CD4-positive, alpha-beta T cell treated with Interleukin-15 for 4 hours (primary cell): Measurements from ENCODE around the gene C16orf95.

Experiments used
- DNase-seq: peaks from one replicate; pipeline ENCODE4 v3.0.0-alpha.2; 2020; ENCODE audit warnings: low spot score

The C16orf95 gene

DNA sequence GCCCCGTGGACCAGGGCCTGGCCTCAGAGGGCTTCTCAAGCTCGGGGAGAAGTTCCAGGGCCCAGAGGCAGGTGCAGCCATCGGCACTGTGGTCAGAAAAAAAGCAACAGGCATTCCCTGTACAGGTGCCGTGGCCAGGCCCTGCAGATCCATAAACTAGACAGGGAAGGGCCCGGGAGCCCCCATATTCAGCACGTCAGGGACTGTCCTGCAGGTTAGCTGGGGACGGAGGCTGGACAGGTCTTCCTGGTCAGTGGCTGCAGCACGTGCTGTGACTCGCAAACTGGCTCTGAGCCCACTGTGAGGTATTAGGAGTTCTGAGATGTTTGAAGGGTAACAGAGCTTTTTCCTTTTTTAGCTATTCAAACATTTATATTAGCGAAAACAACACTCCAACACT, 15.0 kb upstream of the C16orf95 start:
- DNase-seq, result no peak

DNA sequence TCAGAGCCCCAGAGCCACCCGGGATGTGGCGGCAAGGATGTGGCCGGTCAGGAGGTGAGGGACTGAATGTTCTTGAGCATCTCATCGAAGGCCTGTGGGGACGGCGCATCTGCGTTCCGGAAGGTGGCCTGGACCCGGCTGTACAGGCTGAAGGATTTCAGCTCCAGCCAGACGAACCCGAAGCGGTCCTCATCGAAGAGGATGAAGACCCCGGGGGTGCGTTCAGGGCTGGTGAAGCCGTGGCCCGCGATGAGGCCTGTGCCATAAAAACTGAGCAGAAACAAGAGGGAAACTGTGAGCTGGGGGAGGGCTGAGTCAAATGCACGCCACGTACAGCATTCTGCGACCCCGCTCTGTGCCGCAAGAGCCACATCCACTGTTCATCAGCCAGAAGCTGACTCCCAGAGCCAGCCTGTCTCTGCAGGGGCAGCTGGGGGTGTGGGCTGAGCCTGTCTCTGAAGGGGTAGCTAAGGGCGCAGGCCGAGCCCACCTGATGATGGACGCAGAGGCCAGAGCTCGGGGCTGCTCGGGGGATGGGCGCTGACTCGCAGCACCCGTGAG, 14.1 kb upstream of the C16orf95 start:
- DNase-seq, result no peak

DNA sequence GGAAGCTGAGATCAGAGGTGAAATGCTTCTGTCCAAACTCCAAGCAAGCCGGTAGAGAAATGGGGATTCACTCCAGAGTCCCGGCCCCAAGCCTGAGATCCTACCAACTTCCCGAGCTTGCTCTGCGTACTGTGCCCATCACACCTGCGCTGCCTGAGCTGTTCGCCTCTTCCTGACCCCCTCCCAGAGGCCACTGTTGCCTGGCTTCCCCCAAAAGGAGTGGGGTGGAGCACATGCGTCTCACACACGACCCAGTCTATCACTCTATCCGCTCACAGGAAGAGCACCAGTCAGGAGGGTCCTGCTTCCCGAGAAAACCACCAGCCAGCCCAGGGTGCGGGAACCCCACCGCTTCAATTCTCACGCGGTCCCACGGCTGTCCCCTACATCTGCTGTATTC, 13.5 kb upstream of the C16orf95 start:
- no peak for DNase-seq

GRCh38 chr16:87330257-87330624, 13.0 kb upstream of the C16orf95 start:
- DNase-seq, result no peak

- DNase-seq, result no peak
Measured at GRCh38 chr16:87329436-87330256, 12.5 kb upstream of the C16orf95 start.

- DNase-seq, result no peak
Measured at GRCh38 chr16:87328846-87329245, 11.7 kb upstream of the C16orf95 start.

- DNase-seq, result no peak
Measured at GRCh38 chr16:87327798-87328495, 10.8 kb upstream of the C16orf95 start.

DNA sequence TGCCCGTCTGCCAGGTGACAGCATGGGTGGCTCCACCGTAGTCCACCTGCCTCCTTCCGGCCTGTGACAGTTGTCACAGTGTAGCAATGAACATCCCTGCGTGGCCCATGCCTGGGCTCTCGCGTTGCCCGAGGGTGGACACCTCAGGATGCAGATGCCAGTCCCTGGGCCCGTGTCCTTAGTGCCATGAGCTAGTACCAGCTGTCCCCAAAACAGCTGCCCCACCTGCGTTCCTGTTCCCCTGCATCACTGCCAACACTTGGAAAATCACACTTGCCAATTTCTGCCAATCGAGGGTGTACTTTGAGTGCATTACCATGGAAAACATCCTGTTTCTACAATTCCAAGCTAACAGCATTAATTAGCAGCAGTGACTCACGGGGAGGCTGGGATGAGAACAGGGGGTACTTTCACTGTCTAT, 9.0 kb upstream of the C16orf95 start:
- DNase-seq, result no peak

GRCh38 chr16:87325423-87325858, 8.2 kb upstream of the C16orf95 start:
- no peak for DNase-seq

DNA sequence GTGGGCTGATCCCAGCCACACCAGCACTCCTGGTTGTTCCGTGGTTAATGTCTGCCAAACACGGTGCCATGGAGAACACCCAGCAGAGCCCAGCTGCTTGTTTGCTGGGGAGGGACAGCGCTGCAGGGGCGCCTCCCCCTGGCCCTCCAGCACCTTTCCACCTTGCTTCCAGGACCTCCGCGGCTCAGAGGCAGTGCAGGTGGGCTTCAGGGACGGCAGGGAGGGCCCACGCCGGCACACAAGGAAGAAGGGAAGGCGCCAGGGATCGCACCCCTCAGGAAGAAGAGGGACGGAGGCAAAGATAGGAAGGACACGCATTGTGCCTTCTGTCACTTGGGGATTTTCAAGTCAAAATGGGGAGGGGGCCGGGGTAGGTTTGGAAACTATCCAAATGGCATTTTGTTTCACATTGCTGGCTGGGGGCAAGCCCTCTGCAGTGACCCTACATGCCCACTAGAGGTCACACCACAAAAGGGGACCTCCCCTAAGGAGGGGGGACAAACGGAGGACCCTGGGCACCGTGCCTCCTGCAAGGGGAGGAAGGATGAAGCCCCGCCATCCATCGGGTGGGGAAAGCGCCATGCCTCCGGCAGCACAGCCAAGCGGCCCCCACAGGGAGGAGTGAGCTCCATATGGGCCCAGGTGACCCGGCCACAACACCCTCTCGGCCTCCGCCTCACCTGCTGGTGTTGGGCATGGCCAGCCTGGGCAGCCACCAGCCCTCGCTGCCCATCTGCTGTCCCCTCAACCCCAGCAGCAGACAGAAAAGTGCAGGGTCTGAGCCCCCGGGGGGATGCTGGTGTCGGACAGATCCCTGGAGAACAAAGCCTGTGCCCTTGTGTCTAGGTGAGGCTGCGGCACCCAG, 7.5 kb upstream of the C16orf95 start:
- DNase-seq, result peak; percentile 50

DNA sequence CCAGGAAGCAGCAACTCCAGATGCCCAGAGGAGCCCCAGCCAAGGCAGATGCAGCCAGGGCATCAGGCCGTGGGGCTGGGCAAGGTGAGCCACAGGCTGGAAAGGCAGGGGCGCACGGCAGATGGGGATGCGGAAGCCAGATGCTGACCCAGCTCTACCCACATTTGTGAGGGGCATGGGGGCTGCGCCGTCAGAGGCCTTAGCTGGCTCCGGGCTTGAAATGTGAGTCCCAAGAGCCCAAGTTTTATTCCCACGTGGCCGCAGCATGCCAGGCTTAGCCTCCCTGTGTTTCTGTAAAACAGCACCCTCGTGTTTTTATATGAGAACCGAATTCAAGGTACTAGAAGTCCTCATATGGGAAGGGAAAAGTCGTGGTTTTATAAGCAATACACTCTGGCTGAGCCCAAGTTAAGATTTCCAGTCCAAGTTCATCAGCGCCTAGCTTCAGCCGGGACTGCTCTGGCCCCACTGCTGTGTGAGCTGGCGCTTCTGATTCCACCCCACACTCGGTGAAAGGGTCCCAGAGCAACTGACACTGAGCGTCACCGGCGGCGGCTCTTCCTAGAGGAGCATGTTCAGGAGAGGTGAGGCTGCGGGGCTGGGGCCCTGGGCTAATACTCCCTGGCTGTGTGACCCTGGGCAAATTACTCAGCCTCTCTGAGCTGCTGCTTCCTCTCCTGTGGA, 6.7 kb upstream of the C16orf95 start:
- DNase-seq, result no peak

- DNase-seq, result no peak
Measured at GRCh38 chr16:87322833-87323726, 5.9 kb upstream of the C16orf95 start.

DNA sequence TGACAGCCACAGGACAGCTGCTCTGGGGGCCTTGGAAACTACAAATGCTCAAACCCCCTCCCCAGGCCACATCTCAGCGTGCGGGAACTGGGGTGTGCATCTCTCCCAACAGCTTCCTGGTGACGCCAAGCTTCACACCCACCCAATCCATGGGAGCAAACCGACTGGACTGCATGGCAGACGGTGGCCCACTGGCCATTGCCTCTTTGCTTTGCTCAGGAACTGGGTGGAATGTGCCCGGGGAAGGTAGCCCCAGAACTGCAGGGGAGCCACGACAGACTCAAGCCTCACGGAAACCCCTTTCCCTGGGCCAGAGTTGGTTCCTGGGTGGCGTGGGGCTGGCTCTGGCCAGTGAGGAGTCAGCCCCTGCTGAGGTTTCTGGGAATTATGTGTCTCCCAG, 5.2 kb upstream of the C16orf95 start:
- no peak for DNase-seq

DNA sequence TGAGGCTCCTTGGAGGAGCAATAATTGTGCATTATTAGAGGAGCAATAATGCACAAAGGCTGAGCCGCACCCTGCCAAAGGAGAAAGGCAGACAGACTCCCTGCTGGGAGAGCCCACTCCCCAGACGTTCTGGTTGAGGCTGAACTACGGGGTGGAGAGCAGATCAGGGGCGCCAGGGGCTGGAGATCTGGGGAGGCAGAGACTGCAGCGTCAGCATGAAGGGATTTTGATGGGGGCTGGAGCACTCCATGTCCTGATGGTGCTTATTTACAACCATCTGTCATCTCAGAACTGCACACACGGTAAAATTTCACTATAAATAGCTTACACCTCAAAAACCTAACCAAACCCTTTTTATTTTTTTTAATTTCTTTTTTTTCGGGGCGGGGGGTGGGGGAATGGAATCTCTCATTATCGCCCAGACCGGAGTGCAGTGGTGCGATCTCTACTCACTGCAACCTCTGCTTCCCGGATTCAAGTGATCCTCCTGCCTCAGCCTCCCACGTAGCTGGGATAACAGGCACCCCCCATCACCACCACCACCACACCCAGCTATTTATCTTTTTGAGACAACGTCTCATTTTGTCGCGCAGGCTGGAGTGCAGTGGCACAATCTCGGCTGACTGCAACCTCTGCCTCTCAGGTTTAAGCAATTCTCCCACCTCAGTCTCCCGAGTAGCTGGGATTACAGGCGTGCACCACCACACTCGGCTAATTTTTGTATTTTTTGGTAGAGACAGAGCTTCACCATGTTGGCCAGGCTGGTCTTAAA, 4.3 kb upstream of the C16orf95 start:
- no peak for DNase-seq

DNA sequence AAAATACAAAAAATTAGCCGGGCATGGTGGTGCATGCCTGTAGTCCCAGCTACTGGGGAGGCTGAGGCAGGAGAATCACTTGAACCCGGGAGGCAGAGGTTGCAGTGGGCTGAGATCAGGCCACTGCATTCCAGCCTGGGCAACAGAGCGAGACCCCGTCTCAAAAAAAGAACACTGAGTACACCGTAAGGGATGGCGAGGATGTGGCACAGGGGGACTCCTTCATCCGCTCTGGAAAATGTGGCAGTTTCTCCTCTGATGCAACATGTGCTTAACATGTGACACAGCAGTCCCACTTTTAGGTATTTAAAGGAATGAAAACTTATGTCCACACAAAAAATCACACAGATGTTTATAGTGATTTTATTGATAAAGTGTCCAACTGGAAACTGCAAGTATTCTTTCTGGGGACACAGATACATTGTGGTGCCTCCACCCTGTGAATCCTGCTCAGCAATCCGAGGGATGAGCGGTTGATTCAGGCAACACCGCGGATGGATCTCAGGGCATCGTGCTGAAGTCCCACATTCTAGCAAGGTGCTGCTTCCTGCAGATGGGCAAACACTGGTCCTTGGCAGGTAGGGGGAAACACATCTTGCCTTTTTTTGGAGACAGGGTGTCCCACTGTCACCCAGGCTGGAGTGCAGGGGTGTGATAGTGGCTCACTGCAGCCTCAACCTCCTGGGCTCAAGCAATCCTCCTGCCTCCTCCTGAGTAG, 3.5 kb upstream of the C16orf95 start:
- no peak for DNase-seq

GRCh38 chr16:87319997-87320491, 2.9 kb upstream of the C16orf95 start:
- DNase-seq, result no peak

DNA sequence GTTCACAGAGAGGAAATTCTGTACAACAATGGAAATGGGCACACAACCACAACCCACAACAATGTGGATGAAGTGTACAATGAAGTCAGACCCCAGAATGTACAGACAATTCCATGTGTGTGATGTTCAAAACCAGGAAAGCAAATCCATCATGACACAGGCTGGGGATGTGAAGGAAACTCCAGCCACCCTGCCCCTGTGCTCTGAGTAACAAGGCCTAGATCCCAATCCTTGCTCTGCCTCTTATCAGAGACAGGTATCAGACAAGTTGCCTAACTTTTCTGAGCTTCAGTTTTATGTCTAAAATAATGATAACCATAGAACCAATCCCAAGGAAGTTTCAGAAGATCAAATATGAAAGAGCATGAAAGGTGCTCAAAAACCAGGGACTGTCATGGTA, 1.8 kb upstream of the C16orf95 start:
- DNase-seq, result no peak

DNA sequence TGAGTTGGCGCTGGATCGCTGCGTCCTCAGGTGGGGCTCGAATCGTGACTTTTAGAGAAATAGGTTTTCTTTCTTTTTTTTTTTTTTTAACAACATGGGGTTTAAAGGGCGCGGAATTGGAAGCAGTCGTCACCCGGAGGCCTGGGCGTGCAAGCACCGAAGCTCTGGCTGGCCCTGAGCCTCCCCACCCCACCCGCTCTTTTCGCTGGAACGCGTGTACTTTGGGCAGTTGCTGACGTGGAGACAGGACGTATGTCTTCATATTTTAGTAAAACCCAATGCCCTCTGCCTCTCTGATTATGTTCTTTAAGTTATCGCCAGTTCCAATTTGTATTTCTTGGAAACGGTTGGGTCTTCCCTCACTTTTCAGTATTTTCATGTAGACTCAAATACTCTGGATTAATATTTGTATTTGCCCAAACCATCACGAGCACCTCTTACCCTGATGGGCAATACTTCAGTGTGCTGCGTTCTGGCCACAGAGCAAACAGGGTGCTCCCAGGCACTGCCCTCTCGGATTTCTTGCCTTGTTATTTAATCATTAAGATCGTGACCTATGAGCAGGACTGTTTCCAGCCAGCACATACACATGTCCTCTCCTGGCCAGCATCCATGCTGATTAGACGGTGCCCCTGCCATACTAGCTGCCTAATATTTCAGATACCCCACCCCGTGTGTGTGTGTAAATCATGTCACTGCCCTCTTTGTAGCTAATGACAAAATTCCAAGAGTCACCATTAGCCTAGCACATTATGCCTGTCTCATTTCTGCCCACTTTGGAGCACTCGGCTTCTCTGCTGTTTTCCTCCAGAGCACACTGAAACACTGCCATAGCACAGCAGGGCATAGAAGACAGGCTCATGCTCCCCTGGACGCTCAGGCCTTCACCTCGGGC, 805 bp upstream of the C16orf95 start:
- peak; percentile 18 for DNase-seq
